GM19455 (cell line): Measurements from ENCODE around the gene NISCH.

Source experiments
- ATAC-seq: cut with Tn5 transposase; IDR thresholded peaks from one replicate; pipeline ENCODE4 v1.9.1; 2021; ENCODE audit not compliant: unreplicated experiment

The NISCH gene

DNA sequence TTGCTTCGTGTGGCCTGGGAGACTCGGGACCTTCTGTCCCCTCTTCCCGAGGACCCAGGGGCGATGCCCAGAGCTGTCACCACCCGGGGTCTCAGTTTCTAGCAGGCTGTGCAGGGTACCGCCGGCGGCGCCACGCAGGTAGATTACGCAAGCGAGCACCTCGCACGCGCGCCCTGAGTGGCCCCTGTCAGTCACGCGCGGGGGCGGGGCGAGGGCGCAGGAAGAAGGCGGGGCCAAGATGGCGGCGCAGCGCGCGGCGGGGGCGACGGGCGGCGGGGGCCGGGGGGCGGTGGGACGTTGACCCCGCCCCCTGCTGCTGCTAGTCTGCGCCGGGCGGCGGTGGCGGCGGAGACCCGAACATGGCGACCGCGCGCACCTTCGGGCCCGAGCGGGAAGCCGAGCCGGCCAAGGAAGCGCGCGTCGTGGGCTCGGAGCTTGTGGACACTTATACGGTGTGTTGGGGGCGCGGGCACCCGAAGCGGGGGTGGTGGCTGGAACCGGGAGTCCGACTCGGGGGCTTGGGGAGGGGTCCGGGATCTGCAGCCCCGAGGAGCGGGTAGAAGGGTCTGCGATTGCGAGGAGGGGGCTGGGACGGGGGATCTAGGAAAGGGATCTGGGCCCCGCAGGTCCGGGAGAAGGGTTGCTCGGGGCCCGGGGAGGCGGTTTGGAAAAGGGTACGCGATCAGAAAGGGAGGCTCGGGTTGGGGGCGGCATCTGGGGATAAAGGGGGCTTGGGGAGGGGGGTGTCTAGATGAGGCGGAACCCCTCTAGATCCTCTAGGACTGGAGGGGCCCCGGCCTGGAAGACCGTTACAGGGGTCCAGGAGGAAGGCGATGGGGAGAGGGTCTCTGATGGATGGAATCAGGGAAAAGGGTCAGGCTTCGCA, at the start of gene NISCH:
Gene NISCH, plus strand, starts transcription at position 322 of the 886 bp plus-strand sequence. Its CDS starts 38 bp downstream, at position 360.
- ATAC-seq, result peak; percentile 84

- ATAC-seq, result no peak
Observed at GRCh38 chr3:52406231-52406661, 49.2 kb upstream of the NISCH start.

DNA sequence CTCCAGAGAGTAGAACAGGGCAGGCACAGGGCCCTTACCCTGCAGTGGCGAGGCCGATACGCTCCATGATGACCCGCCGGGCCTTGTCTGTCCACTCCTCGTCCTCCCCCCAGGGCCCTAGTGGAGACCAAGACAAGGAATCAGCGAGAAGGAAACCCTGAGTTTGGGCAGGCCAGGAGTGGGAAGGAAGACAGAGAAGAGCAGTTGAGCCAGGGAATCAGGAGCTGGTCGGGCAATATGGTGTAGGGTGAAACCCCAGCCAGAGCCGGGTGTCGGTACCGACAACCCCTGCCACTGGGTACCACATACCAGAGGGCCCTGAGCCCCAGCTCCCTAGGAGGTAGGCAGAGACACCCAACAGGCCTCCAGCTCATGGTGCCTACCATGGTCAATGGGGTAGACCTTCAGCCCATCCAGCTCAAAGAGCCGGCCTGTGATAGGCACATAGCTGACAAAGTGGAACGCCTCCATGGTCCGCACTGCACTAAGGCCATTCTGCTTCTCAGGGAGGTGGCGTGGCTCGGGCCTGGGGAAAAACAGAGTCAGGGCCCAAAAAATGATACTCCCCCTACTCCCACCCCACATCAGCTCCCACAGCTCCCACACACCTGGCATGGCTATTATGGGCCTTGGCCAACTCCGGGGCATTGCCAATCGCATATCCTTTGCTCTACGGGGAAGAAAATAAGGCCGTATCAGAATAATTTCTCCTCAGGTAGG, 48.5 kb upstream of the NISCH start:
- no peak for ATAC-seq

DNA sequence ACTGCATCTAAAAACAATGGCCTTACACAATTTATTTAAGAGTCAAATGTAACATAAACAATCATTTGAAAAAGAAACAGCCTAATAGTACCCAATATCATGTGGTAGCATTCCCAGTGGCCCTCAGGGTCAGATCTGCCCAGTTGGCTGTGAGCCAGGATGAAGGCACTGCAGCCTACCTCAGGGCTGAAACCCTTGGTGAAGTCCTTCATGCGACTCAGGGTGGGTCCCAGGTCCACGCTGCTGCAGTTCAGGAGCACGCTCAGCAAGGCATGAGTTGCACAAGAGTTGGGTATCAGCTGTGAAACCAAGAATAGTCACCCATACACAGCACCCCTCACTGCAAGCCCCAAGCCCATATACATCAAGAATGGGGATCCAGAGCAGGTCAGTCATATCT, 47.6 kb upstream of the NISCH start:
- no peak for ATAC-seq

DNA sequence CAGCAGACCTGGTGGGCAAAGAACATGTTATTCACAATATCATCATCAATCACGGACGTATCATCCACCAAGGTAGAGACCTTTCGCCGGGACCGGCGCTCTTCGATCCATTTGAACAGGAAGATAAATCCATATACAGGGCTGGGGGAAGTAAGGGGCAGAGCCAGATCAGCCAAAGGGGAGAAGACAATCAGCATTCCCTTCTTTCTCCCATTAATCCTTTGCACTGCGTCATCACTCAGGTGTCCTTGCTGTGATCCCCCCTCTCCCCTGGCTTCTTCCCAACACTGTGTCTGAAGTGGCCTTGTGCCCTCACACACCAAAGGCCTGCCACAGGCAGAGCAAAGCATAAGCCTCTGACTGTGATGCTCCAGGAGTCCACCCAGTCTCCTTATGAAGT, 46.9 kb upstream of the NISCH start:
- ATAC-seq, result no peak

GRCh38 chr3:52415800-52416199, 39.6 kb upstream of the NISCH start:
- ATAC-seq, result no peak

DNA sequence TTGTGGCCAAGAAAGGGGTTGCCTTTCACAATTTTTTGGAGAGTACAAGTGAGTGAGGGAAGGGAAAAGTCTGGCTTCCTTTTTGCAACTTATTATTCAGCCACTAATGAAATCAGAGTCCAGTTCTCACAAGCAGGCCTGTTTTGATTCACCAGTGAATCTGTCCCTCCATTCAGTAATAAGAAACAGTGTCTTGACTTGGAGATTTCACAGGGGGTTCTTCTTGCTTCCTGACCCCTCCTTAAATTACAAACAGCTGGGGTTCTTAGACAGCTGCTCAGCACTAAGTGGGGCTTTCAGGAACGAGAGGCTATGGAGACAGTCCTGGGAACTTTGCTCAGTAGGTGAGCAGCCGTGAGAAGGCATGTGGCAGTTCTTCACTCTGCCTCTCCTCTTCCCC, 35.0 kb upstream of the NISCH start:
- no peak for ATAC-seq

DNA sequence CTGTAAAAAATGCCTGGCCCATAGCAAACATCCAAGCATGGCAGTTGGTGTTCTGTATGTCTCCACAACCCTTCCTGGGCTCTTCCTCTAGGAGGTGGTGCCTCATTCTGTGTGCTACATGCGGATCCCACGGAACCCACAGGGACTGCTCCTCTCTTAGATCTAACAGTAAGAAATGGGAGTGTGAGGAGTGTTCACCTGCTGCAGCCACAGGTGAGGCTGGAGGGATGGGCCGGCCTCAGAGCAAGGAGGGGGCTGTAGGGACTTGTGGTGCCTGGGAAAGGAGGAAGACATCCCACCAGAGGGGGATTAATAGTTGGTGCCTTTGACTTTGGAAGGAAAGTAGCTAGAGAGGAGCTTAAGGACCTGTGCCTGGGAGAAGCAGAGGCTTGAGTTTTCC, 32.7 kb upstream of the NISCH start:
- no peak for ATAC-seq

DNA sequence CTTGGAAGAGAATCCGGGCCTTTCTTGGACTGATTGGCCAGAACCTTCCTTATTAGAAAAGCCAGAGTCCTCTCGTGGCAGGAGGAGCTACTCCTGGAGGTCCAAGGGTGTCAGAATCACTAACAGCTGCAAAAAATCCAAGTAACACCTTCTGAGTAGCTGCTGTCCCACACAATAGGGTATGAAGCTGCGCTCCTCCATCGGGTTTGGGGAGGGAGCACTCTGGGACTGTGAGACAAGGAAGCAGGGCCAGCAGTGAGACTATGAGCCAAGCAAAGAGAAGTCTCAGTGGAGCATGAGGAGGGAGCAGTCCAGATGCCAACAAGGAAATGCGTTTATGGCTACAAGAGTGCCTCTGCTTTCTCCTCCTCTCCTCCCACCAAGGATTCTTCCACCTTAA, 32.2 kb upstream of the NISCH start:
- ATAC-seq, result no peak

DNA sequence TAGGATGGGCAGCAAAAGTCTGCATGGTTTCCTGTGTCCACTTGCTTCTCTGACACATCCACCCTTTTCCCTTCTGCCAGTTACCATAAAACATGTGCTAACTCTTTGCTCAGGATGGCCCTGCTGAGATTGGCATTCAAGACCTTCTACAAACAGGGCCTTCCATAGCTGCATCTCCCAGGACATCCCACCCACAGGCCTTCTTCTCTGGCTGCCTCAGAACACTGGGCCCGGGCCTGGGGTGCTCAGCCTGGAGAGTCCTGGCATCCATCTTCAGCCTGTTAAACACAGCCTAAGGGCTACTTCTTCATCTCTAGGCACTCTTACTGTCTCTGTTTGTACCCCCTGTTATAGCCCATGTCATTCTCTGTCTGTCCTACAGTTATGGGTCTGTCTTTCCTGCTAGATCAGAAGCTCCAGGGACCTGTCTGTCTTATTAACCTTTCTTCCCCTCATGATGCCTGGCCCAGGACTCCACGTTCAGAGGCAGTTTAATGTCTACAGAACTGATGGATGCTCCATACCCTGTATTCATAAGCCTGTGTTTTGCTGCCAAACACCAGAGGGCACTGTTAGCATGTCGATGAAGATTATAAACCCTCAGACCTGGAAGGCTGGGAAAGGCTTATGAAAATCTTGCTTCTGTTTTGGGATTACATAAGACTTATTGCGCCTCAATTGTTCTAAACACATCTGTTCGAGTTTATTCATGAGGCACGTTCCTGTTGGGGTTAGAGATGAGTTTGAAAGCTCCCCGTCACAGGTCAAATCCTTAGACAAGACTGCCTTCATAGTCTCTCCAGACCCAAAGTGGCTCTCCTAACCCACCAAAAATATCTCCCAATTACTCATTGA, 27.0 kb upstream of the NISCH start:
- no peak for ATAC-seq

DNA sequence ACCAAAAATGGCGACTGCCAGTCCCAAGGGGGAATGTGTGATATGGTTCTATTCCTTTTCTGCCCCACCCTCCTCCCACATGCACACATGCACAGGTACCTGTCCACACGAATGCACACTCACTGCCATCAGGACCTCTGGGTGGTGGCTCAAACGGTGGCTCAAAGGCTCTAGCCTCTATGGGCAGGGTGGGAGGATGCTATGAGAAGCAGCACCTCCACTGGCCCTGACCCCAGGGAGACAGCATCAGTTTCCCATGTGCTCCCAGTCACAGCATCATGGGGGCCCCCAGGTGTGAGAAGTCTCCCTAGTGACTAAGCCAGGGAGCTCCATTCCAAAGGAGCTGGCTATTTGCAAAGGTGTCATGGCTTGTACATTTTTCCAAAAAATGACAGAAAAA, 26.4 kb upstream of the NISCH start:
- ATAC-seq, result no peak

DNA sequence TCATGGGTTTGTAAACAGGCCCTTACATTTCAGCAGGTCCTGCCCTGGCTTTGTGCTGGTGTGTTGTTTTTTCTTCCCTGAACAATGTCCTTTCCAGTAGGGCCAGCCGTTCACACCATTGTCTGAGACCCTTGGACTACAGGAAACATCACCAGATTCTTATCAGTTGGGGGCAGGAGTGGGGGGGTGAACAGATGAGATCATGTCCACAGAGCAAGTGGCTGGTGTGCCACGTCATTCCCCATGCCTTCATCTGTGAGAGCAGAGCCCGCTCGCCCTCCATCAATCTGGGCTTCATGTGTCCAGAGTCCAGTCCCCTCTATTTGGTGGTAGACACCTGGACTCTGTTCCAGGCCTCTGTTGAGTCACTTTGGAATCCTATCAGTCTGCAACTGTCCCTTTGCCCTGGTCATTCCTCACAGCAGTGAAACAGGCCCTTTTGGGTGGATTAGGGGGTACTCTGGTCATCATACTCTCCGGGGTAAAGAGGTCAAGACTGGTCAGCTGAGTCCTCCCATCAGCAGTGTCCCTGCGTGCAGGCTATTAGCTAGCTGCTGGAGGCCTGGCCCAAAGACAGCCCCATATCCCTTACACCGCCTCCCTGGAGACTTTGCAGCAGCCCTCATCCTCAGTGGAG, 25.5 kb upstream of the NISCH start:
- ATAC-seq, result no peak

GRCh38 chr3:52430416-52430810, 25.0 kb upstream of the NISCH start:
- no peak for ATAC-seq

DNA sequence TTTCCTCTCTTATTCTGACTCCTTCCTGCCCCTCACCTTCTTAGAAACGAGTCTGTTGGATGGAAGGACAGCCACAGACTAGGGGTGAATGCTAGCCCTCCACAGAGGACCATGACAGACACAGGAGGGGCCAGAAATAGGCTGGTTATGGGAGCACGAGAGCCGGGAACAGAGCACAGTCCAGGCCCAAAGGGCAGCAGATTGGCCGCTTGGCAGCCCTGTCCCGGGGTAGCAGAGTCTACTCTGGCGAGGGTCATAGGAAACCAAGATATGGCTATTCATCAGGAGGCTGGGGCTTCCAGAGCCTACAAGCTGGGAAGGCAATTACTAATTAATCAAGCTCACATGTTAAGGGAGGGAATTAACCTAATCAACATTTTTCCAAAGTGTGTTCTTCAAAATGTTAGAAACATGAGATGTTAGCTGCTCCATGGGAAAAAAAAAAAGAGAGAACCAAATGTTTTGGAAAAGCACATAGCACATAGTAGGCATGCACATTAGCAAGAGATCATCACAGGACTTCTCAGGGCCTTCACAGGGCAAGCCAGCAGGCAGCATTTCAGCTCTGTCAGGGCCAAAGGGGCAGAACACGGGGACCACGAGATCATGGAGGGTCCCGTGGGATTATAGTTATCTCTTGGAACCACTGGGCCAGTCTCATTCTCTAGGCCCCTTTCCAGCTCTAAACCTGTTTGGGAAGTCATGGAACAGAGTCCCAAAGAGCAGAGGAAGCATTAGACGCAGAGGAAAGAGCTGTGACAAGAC, 23.8 kb upstream of the NISCH start:
- ATAC-seq, result no peak

GRCh38 chr3:52432225-52432624, 23.2 kb upstream of the NISCH start:
- no peak for ATAC-seq

GRCh38 chr3:52432691-52433141, 22.7 kb upstream of the NISCH start:
- ATAC-seq, result no peak

DNA sequence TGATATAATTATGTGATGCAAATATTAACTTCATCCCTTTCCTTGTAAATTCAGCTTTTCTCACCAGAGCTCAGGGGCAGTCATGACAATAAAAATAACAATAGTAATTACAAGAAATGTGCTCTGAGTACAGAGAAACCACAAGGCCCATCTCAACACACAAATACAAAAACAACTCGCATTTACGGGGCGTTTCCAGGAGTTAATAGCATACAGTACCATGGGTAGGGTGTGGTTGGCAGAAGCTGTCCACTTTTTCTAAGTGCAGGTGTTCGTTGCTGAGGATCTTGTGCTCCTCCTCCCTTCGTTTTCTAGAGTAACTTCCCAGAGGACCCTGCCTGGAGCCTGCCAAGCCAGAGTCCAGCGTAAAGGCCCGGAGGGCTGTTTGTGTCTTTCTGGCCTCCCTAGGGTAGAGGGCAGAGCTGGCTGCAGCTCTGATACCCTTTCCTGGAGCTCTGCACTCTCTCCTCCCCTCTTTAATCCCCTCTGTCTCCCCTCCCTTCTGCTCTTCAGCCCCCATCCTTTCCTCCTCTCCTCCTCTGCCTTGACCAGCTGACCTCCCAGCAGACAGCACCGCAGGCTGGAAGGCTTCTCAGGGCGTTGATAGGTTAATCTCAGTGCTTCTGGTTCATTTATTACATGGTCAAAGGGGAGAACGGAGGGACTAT, 21.9 kb upstream of the NISCH start:
- no peak for ATAC-seq

- ATAC-seq, result no peak
Observed at GRCh38 chr3:52433996-52434479, 21.4 kb upstream of the NISCH start.

GRCh38 chr3:52434491-52435115, 20.8 kb upstream of the NISCH start:
- no peak for ATAC-seq
